GM21528 (cell line): ENCODE results near the gene PITPNM2.

Experiments
- ATAC-seq: cut with Tn5 transposase; IDR thresholded peaks from one replicate; pipeline ENCODE4 v1.9.1; 2021; ENCODE audit warnings: mild to moderate bottlenecking, moderate library complexity; ENCODE audit not compliant: unreplicated experiment, low FRiP score

Gene PITPNM2

DNA sequence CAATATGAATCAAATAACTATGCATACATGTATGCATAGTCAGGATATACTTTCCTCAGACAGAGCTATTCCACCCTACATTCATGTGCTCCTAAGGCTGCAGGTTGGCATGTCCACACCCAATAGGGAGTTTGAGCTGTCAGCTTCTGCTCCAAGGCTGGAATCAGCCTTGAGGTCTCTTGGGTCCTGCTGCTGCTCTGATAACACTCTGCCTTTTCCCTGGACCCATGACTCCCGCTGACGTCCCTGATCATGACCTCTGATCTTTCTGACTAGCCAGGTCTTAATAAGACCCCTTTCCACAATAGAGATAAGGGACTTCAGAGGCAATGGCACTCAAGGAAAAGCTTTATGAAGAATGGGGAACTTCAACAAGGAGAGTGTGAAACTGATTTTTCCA is 5.7 kb downstream of the PITPNM2 start:
- ATAC-seq = no peak

DNA sequence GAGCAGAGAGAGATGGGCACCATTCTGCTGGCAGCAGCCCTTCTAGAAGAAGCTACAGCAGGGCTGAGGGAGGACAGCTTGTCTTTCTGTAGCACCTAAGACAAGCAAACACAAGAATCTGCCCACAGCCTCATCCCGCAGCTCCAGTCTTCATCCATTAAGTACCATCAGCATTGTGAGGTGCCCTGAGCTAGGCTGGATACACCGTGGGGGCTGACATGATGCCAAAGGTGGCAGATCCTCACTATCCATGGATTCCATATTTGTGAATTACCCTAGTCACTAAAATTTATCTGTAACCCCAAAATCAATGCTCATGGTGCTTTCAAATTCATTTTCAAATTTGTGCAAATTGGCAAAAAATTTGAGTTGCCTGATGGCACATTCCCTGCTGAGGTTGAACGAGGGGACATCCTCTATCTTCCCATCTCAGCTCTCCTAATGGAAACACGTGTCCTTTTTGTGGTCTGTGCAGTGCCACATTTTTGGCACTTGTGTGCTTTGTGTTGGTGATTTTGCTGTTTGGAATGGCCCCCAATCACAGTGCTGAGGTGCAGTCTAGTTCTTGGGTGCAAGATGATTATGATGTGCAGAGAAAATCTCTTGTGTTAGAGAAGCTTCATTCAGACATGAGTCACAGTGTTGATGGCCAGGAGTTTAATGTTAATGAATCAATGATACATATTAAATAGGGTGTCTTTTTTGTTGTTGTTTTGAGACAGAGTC is 7.0 kb downstream of the PITPNM2 start:
- no peak for ATAC-seq

- ATAC-seq = no peak
Measured at GRCh38 chr12:123142921-123143735, 7.8 kb downstream of the PITPNM2 start.

DNA sequence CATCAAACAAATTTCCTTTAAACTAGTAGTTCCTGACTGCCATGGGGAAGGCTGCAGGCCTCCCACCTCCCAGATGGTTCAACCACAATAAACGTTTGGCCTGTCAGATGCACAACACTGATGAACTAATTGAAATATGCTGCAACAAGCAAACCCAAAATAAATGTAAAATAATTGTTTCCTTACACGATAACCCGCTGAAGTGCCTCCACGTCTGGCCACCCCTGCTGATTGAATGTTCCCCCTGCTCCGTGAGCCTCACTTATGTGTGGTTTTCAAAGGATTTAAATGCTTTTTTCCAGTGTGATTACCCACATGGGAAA is 8.4 kb downstream of the PITPNM2 start:
- no peak for ATAC-seq

GRCh38 chr12:123141615-123142517 is 9.0 kb downstream of the PITPNM2 start:
- no peak for ATAC-seq

GRCh38 chr12:123140676-123141614 is 9.9 kb downstream of the PITPNM2 start:
- no peak for ATAC-seq

- no peak for ATAC-seq
Measured at GRCh38 chr12:123139926-123140675, 10.8 kb downstream of the PITPNM2 start.

GRCh38 chr12:123135688-123136087 is 15.2 kb downstream of the PITPNM2 start:
- no peak for ATAC-seq

DNA sequence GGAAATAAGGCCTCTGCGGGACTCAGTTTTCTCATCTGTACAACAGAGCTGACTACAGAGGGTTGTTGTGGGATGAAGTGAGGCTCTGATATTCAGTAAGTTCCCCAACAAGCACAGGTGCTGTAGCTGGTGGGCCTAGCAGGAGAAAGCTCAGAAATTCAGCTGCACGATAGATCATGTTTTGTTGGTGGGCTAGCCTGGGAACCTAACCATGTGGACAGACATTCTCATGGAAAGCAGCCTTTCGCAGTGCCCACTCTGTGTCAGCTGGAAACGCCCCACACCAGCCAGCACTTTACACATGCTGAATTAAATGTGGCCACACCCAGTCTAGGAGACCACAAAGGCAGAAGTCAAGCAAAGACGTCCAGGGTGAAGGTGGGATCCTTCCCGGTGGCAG is 16.1 kb downstream of the PITPNM2 start:
- ATAC-seq = no peak

DNA sequence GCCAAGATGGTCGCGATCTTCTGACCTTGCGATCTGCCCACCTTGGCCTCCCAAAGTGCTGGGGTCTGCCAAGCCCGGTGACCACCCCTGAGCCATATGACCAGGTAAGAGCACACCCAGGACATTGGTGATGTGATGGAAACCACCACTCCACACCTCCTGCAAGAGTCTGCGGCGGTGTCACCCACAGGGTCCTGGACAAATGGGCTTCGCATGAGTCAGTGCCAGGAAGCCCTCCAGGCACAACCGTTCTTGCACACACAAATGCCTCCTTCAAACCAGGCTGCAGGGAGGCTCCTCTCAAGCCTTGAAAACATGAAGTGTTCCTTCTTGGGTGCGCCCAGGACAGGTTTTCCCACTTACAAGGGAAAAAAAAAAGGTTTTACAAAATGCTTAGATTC is 16.6 kb downstream of the PITPNM2 start:
- no peak for ATAC-seq

DNA sequence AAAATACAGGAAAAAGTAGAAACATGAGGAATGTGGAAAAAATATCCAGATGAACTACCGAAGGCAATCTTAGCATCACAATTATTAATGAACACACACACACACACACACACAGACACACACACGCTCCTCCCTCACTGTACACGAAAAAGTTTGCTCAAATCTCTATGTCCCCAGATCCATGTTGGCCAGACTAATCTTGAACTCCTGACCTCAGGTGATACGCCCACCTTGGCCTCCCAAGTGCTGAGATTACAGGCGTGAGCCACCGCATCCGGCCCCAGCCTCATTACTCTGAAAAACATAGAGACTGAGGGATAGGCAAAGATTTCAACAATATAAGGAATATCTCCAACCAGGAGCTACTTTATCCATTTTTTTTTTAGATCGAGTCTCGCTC is 17.2 kb downstream of the PITPNM2 start:
- ATAC-seq = no peak

DNA sequence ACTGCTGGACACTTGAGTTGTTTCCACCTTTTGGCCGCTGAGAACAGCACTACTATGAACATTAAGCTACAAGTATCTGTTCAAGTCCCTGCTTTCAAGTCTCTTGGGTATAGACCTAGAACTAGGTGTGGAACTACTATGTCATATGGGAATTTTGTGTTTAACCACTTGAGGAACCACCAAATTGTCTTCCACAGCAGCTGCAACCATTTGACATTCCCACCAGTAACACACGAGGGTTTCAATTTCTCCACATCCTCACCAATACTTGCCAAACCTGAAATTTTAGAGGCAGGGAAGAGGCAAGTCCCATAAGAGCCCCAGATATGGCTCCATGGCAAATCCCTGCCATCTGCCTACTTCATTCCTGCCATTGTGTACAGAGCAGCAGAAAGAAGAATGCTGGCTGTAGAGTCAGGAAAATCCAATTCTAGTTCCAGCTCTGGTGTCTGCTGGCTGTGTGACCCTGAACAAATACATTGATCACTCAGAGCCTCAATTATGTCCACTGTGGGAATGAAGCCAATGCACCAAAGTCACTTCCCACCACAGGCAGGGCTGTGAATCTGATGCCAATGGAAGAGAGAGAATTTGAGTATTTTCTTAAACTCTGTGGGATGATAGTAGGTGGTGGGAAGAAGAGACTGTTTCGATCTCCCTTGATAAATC is 17.8 kb downstream of the PITPNM2 start:
- no peak for ATAC-seq

GRCh38 chr12:123131879-123132402 is 18.9 kb downstream of the PITPNM2 start:
- no peak for ATAC-seq

DNA sequence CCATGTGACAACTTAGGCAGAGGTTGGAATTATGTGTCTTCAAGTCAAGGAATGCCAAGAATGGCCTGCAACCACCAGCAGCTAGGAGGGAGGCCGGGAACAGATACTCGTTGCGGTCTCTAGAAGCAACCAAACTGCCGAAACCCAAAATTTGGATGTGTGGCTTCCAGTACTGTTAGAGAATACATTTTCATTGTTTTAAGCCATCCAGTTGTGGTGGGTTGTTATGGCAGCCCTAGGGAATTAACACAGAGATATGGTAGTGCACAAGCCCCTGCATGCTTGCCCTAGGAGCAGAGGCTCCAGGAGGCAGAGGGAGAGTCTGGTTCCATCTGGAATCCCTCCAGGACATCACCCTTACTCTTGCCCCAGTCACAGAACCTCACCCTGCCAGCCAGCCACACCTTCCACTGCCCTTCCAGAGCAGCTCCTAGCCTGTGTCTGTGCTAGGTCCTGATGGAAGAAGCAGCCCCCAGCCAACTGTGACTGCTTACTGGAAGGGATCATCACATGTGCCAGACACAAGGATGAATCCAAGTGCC is 19.5 kb downstream of the PITPNM2 start:
- no peak for ATAC-seq

- ATAC-seq = no peak
Measured at GRCh38 chr12:123129621-123130020, 21.3 kb downstream of the PITPNM2 start.

GRCh38 chr12:123127182-123127495 is 23.8 kb downstream of the PITPNM2 start:
- ATAC-seq = no peak

- ATAC-seq = no peak
Measured at GRCh38 chr12:123126294-123127181, 24.4 kb downstream of the PITPNM2 start.
